Stimulated activated naive CD8-positive, alpha-beta T cell treated with anti-CD3 and anti-CD28 coated beads, Interleukin-15, Interleukin-2, amounts not matched to agents 100 U/mL and 50 U/mL, for 24 hours (primary cell): Measurements from ENCODE around the gene AKR7A2.

Source experiments
- ATAC-seq: fragments of 150-1000 bp; cut with Tn5 transposase; one replicate; pipeline ENCODE4 v1.10.0; 2021
- DNase-seq: peaks from one replicate; pipeline ENCODE4 v3.0.0; 2021

AKR7A2 gene

GRCh38 chr1:19343617-19344350 is 31.8 kb upstream of the AKR7A2 start:
- no peak for ATAC-seq
- no peak for DNase-seq

DNA sequence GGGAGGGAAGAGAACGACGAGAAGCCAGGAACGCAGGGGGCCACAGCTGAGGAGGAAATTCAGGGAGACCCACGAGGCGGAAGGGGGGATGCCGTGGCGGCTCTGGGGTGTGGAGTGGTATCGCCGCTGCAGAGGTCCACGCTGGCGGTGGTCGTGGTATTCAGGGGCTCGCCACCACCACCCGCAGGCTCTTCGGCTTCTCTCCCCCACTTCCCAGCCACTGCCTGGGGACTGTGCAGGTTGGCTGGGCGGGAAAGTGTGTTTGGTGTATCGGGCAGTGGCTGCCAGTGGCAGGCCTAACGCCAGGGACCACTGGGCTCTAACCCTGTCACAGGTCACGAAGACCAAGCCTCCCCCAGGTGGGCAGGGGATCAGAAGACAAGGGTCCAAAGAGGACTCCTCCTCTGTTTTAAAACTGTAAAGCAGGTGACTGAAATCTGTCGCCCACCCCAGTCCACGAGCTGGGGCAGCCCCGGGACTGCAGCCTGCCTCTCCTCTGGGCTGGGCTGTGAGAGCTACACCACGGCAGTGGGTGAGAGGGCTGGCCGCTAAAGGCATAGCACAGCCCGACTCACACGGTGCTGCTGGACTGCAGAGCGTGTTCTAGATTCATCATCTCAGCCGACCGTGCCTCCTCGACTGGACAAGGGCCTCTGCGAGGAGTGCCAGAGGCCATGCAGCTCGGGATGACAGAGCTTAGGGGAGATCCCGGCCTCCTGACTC is 31.1 kb upstream of the AKR7A2 start:
- ATAC-seq (no peak), DNase-seq (no peak)

GRCh38 chr1:19342062-19342750 is 30.3 kb upstream of the AKR7A2 start:
- no peak for ATAC-seq
- no peak for DNase-seq

DNA sequence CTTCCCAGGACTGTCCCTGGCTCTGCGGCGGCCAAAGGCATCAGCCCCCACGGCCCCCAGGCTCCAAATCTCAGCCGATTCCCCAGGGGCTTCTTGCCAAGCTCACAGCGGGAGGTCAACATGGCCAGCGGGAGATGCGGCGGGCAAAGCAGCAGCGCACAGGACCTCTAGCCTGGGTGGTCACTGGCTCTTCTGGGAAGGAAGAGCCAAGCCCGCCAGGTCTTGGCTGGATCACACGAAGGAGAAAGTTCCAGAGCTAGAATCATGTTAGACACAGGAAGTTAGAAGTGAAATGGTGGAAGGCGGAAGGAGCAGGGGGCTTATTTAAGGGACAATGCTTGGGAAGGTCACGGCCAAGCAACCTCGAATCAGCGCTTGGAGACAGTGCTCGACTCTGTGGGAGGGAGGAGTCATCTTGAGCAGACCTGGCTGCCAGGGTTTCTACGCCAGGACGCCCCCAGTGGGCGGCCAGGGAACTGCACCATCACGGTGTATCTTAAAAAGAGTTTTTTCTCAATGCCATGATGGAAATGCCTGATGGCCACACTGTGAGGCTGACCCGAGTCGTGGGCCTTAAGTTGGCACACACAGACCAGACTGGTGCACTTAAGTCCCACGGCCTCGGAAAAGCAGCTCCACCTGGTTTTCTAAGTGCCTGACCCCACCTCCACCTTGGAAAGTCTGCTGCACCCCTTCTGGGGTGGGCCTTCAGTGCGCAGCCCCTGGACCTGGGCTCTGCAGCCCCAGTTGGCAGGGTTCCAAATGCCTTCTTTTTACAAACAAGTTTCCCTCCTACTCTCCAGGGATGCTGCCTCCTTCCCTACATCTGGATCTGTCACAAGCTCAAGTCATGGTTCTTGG is 29.5 kb upstream of the AKR7A2 start:
- peak; percentile 85 for DNase-seq
- peak; percentile 48 for ATAC-seq

DNA sequence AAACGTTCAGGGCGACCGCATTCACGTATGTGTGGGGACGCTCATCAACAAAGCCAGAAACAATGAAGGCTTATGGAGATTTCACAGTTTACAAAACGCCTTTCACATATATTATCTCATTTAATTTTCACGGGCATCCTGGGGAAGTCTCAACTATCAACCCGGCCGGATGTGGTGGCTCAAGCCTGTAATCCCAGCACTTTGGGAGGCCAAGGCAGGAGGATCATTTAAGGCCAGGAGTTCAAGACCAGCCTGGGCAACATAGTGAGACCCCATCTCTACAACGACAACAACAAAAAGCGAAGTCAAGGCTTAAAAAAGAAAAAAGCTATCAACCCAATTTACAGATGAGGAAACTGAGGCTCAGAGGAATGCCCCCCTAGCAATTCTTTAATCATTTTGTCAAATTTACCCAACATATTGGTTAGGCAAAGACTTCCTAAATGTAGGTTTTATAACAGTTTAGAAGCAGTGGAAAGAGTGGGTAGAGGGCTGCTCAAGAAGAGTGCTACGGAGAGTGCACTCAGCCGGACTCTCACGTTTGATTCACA is 28.5 kb upstream of the AKR7A2 start:
- DNase-seq, result no peak
- ATAC-seq, result no peak

GRCh38 chr1:19339214-19339861 is 27.4 kb upstream of the AKR7A2 start:
- ATAC-seq, result no peak

DNA sequence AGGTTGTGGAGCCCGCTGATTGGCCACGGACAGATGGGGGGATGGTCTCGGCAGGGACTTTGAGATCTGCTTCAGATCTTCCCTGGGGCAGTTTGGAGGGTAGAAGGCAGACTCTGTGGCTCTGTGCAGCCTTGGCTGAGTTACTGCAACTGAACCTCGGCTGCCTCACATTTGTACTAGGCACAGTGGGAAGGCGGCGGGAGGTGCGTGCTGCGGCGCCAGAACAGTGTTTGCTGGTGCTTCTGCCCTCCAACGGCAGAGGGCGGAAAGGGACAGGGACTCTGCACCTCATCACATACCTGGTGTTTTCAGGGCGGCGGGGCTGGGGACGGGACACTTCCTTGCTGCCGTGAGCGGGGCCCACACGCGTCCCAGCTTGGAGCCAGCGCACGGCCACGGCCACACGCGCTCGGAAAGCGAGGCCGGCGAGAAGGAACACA is 26.4 kb upstream of the AKR7A2 start:
- DNase-seq (no peak), ATAC-seq (no peak)

More at GRCh38 chr1:19339214-19339861, 27.4 kb upstream of the AKR7A2 start:
- no peak for DNase-seq

DNA sequence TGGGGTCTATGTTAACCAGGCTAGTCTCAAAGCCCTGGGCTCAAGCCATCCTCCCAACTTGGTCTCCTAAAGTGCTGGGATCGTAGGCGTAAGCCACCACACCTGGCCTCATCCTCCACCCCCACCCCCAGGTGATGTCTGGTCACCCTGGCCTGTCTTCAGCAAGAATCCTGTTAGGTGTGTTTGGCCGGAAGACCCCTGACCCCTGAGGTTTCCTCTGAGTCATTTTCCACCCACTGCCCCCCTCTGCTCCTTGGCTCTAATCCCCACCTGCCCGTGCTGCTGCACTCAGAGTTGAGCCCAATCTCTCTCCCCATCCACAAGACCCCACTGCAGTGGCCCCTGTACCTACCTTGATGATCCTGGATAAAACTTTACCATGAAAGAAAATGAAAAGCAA is 25.3 kb upstream of the AKR7A2 start:
- ATAC-seq, result no peak

GRCh38 chr1:19336543-19336942 is 24.6 kb upstream of the AKR7A2 start:
- DNase-seq (peak; percentile 69), ATAC-seq (peak; percentile 96)

More for the DNA sequence above, 25.3 kb upstream of the AKR7A2 start:
- no peak for DNase-seq

DNA sequence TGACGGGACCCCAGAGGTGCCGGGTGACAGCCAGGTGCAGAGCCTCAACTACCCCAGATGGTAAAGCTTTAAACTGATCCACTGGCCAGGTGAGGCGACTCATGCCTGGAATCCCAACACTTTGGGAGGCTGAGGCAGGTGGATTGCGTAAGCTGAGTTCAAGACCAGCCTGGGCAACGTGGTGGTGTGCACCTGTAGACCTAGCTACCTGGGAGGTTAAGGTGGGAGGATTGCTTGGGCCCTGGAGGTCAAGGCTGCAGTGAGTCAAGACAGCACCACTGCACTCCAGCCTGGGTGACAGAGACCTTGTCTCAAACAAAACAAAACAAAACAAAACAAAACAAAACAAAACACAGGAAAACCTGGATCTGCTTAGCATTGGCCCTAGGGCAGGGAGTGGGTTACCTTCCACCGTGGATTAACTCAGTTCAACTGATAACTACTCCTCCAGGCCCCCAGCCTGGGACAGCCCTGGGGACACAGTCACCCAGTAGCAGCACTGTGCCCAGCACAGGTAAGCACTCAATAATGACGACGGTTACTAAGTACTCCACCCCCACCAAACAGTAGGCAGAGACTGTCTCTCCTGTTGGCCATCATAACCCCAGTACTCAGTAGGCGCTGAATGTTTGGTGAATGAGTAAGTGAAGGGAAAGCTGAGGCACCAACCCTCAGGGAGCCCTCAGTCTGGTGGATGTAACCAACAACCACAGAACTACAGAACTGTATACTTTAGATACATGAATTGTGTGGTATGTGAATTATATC is 21.8 kb upstream of the AKR7A2 start:
- ATAC-seq, result peak; percentile 44
- no peak for DNase-seq

- no peak for ATAC-seq
These were observed 20.9 kb upstream of the AKR7A2 start for GRCh38 chr1:19332832-19333231.

GRCh38 chr1:19331262-19331878 is 19.4 kb upstream of the AKR7A2 start:
- DNase-seq (no peak), ATAC-seq (no peak)

More at GRCh38 chr1:19332832-19333231, 20.9 kb upstream of the AKR7A2 start:
- DNase-seq, result no peak

DNA sequence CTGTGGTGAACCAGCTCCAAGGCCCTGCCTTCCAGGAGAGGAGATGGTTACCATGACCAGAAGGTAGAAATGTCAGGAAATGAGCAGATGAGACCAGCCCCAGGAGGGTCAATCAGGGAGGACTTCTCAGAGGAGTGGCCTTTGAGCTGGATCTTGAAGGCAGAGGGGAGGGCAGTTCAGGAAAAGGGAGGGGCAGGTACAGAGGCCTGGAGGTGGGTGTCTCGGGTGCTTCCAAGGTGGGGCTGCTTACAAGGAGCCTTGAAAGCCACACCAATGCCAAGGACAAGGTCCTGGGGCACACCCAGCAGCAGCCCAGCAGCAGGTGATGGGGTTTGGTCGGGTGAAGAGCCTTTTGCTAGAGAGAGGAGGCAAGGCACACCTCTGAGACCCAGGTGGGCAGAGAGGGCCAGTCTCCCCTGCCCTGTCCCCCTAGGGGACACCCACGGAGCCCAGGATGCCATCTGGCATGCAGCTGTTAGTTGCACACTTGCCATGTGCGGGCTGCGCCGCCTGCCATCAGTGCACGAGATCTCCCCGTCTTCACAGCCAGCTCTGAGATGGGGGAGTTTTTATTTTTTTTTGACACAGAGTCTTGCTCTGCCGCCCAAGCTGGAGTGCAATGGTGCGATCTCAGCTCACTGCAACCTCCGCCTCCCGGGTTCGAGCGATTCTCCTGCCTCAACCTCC is 18.6 kb upstream of the AKR7A2 start:
- ATAC-seq, result no peak
- DNase-seq, result no peak

GRCh38 chr1:19329611-19330010 is 17.7 kb upstream of the AKR7A2 start:
- ATAC-seq (no peak), DNase-seq (no peak)

GRCh38 chr1:19329188-19329587 is 17.2 kb upstream of the AKR7A2 start:
- ATAC-seq (no peak), DNase-seq (no peak)

DNA sequence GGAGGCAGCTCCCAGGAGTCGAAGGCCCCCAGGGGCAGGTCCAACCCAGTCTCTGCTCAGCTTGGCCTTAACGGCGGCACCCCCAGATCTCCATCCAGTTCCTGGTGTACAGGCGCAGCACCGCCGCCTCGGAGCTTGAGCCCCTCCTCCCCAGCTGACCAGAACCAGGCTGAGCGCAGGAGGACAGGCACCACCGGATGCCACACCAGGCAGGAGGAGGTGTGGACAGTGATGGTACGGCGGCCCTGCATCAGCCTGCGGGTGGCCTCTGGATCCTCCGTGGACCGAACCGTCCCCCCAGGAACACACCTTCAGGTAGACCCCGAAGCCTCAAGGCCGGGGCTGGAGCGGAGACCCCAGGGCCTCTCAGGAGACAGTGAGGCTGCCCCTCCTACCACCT is 16.5 kb upstream of the AKR7A2 start:
- DNase-seq (no peak), ATAC-seq (no peak)

DNA sequence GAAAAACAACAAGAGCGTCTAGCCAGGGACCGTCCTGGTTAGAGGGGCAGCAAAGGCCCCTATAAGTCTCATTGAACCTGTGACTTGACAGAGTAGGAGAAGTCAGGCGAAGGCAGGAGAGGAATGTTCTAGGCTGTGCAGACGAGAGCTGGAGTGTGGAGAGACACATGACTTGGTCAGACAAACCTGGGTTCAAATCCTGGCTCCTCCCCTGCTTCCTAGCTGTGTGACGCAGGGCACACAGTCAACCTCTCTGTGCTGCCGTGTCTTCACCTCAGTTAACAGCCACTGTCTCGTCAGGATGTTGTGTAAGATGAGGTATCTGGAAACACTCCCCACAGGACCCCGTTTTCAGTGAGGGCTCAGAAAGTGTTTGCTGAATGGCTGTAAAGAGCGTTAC is 15.8 kb upstream of the AKR7A2 start:
- DNase-seq (no peak), ATAC-seq (no peak)

GRCh38 chr1:19327301-19327700 is 15.4 kb upstream of the AKR7A2 start:
- DNase-seq, result no peak

GRCh38 chr1:19326748-19327065 is 14.8 kb upstream of the AKR7A2 start:
- no peak for DNase-seq
- no peak for ATAC-seq

More at GRCh38 chr1:19327301-19327700, 15.4 kb upstream of the AKR7A2 start:
- no peak for ATAC-seq
